ENCODE results near the gene DDX27.

Gene DDX27

DNA sequence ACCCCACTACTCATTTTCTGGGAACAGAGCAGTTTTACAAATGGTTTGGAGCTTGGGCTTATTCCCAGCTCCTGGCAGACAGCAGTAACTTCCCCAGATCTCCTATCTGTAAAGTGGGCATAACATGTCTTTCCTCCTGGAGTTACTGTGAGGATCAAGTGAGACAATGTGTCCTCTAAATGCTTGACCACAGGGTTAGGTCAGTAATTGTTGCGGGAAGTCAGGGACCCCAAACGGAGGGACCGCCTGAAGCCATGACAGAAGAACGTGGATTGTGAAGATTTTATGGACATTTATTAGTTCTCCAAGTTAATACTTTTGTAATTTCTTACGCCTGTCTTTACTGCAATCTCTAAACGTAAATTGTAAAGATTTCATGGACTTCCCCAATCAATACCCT lies 73.9 kb downstream of the DDX27 start:
- DNase-seq (ENCODE audit: insufficient read length, low spot score) (no peak), FAIRE-seq (no peak)
- TF ChIP-seq POU2F2 (IDR thresholded peaks at IDR 0.05; ENCODE audit: low read depth, low read length) (no peak), SPI1 (IDR thresholded peaks at IDR 0.05; ENCODE audit: low read depth, low read length) (no peak), POLR2AphosphoS5 (IDR thresholded peaks at IDR 0.05; ENCODE audit: low read depth, low read length) (no peak), POLR2A (IDR thresholded peaks at IDR 0.05; ENCODE audit: low read depth, low read length) (no peak), PAX5 (IDR thresholded peaks at IDR 0.05; ENCODE audit: insufficient read depth, low read length, severe bottlenecking) (no peak), TAF1 (IDR thresholded peaks at IDR 0.05; ENCODE audit: low read depth, low read length) (no peak)

Data from GM12891 (cell line).